HCT116 (cell line): ENCODE results near the gene MXI1. TPM values are rescaled to one million over a fixed set of nuclear protein-coding genes. Genes with fewer than 3 reads are reported as not detected.

Experiments
- ATAC-seq: fragments of 200-7000 bp; cut with Tn5 transposase; 2 replicates; pipeline ENCODE4 v1.9.1; 2020; ENCODE audit warnings: mild to moderate bottlenecking, moderate library complexity
- BruUV-seq: library from RNA; stranded (reverse); fragments of 400-500 nt; replicated peaks from 2 replicates; lab custom pipeline; 2021; lab: Mats Ljungman, UMichigan
- CTCF ChIA-PET: fragments of 300-600 bp; sonication (Branson Sonifier 250); formaldehyde crosslinking; loops from one replicate; lab custom pipeline; 2021; ENCODE audit warnings: antibody characterized with exemption; lab: Charles Lee
- POLR2A ChIA-PET: fragments of 300-600, 350-600 bp; sonication (Branson Sonifier 250); formaldehyde crosslinking; loops from one replicate; lab custom pipeline; 2021; ENCODE audit warnings: antibody characterized with exemption; lab: Charles Lee
- RAD21 ChIA-PET, 2 experiments: fragments of 300-600 bp; sonication (Branson Sonifier 250); formaldehyde crosslinking; loops; one replicate each; lab custom pipeline; 2023; ENCODE audit warnings: low total read pairs in 2 of 2; ENCODE audit not compliant: uncharacterized antibody in 2 of 2, unreplicated experiment in 2 of 2, low non-redundant PET in 1 of 2; lab: Charles Lee
- DNase-seq: peaks from one replicate; pipeline ENCODE4 v3.0.0-alpha.2; 2010; ENCODE audit warnings: low read depth, low spot score
- H2AFZ ChIP-seq: fragments of 200-600 bp; shearing (Covaris generic), sonication (generic); 2 replicates; pipeline ENCODE4 v1.6.1; 2017; ENCODE audit warnings: low read depth, mixed run types, mixed read lengths, antibody characterized with exemption, low read length; ENCODE audit not compliant: poor library complexity, severe bottlenecking
- H3K27ac ChIP-seq: 2 replicates; pipeline ENCODE4 v1.5.1; 2012; ENCODE audit warnings: low read depth, low read length
- H3K27me3 ChIP-seq: fragments of 200-600 bp; sonication (generic); 2 replicates; pipeline ENCODE4 v1.6.1; 2016; ENCODE audit warnings: mixed run types, low read length, mixed read lengths; ENCODE audit not compliant: insufficient read depth
- H3K36me3 ChIP-seq, 2 experiments: fragments of 200-500 bp in 1 of 2; fragments of 200-600 bp in 1 of 2; sonication (Bioruptor generic) in 1 of 2; sonication (generic) in 1 of 2; 2 replicates each; pipeline versions ENCODE4 v1.5.1 to v1.6.1; 2014 to 2016; ENCODE audit warnings: low read length in 2 of 2, inconsistent platforms in 1 of 2, mixed read lengths in 1 of 2, mixed run types in 1 of 2; ENCODE audit not compliant: insufficient read depth in 2 of 2, control insufficient read depth in 1 of 2
- H3K4me1 ChIP-seq, 2 experiments: fragments of 200-600 bp in 1 of 2; sonication (generic) in 1 of 2; 2 replicates each; pipeline versions ENCODE4 v1.5.1 to v1.6.1; 2012 to 2017; ENCODE audit warnings: low read length in 2 of 2, inconsistent platforms in 1 of 2, mild to moderate bottlenecking in 1 of 2, mixed read lengths in 1 of 2, mixed run types in 1 of 2, moderate library complexity in 1 of 2; ENCODE audit not compliant: insufficient read depth in 2 of 2, control insufficient read depth in 1 of 2
- H3K4me2 ChIP-seq: fragments of 200-600 bp; sonication (generic); 2 replicates; pipeline ENCODE4 v1.6.1; 2017; ENCODE audit warnings: mixed run types, low read length, mixed read lengths
- H3K4me3 ChIP-seq, 2 experiments: fragments of 200-600 bp in 1 of 2; sonication (generic) in 1 of 2; replicated peaks in 1 of 2; 2 replicates each; pipeline ENCODE4 v1.5.1; 2011 to 2016; ENCODE audit warnings: low read length in 2 of 2, control low read depth in 1 of 2, low read depth in 1 of 2, mild to moderate bottlenecking in 1 of 2, mixed read lengths in 1 of 2, mixed run types in 1 of 2
- H3K79me2 ChIP-seq: fragments of 200-600 bp; sonication (generic); 2 replicates; pipeline ENCODE4 v1.6.1; 2017; ENCODE audit warnings: mild to moderate bottlenecking, mixed run types, low read length, moderate library complexity, mixed read lengths; ENCODE audit not compliant: insufficient read depth
- H3K9ac ChIP-seq: fragments of 200-600 bp; sonication (generic); 2 replicates; pipeline ENCODE4 v1.6.1; 2016; ENCODE audit warnings: low read length, mixed read lengths
- H3K9me2 ChIP-seq: fragments of 200-600 bp; sonication (generic), shearing (Covaris generic); 2 replicates; pipeline ENCODE4 v1.6.1; 2017; ENCODE audit warnings: mixed run types, mild to moderate bottlenecking, moderate library complexity; ENCODE audit not compliant: insufficient read depth
- H3K9me3 ChIP-seq, 2 experiments: fragments of 200-500 bp in 1 of 2; fragments of 200-600 bp in 1 of 2; sonication (Bioruptor generic) in 1 of 2; sonication (generic) in 1 of 2; 2 replicates each; pipeline ENCODE4 v1.6.1; 2014 to 2017; ENCODE audit warnings: low read length in 2 of 2, mixed read lengths in 2 of 2, inconsistent platforms in 1 of 2, low read depth in 1 of 2, mild to moderate bottlenecking in 1 of 2, mixed run types in 1 of 2, moderate library complexity in 1 of 2; ENCODE audit not compliant: control insufficient read depth in 1 of 2, insufficient read depth in 1 of 2
- H4K20me1 ChIP-seq: fragments of 200-600 bp; sonication (generic), shearing (Covaris generic); 2 replicates; pipeline ENCODE4 v1.6.1; 2017; ENCODE audit warnings: mixed run types, mild to moderate bottlenecking, moderate library complexity; ENCODE audit not compliant: insufficient read depth
- CBX3 ChIP-seq: IDR thresholded peaks from 2 replicates; pipeline ENCODE4 v1.6.1; 2012; ENCODE audit warnings: low read depth
- CEBPB ChIP-seq: IDR thresholded peaks from 2 replicates; pipeline ENCODE4 v1.6.1; 2012; ENCODE audit warnings: low read depth
- EZH2 ChIP-seq: fragments of 200-600 bp; sonication (generic); IDR thresholded peaks from 2 replicates; pipeline ENCODE4 v1.6.1; 2017; ENCODE audit warnings: antibody characterized with exemption, mixed run types
- JUND ChIP-seq: IDR thresholded peaks from 2 replicates; pipeline ENCODE4 v1.6.1; 2012
- POLR2A ChIP-seq: IDR thresholded peaks from 2 replicates; pipeline ENCODE4 v1.7.0; 2011; ENCODE audit warnings: borderline replicate concordance; ENCODE audit not compliant: insufficient read depth, insufficient read length; ENCODE audit errors: extremely low read depth
- POLR2AphosphoS5 ChIP-seq: IDR thresholded peaks from 2 replicates; pipeline ENCODE4 v1.6.1; 2011; ENCODE audit warnings: mild to moderate bottlenecking, low read depth, low read length, moderate library complexity
- TCF7L2 ChIP-seq: IDR thresholded peaks from 2 replicates; pipeline ENCODE4 v1.7.0; 2011; ENCODE audit warnings: borderline replicate concordance, inconsistent platforms; ENCODE audit not compliant: insufficient read depth, insufficient read length; ENCODE audit errors: extremely low read depth
- YY1 ChIP-seq: IDR thresholded peaks from 2 replicates; pipeline ENCODE4 v1.6.1; 2011; ENCODE audit warnings: low read length, low read depth, moderate library complexity, mild to moderate bottlenecking; ENCODE audit not compliant: insufficient replicate concordance; ENCODE audit errors: extremely low read depth
- ZNF274 ChIP-seq: fragments of 200-500 bp; sonication (Bioruptor generic); IDR thresholded peaks from 2 replicates; pipeline ENCODE4 v1.6.1; 2014; ENCODE audit warnings: mild to moderate bottlenecking, low read depth, low read length, inconsistent platforms
- intact Hi-C: fragments of 100-400 bp; cut with micrococcal nuclease; formaldehyde crosslinking; loops from 2 replicates; pipeline ENCODE4 v1.10.0; 2022
- total RNA-seq: library from RNA; stranded (reverse); gene quantifications from one replicate; pipeline ENCODE4 v1.2.1, GENCODE V29; 2021; ENCODE audit not compliant: unreplicated experiment
- TF ChIP-seq, protein P1 (sequence below): IDR thresholded peaks from 2 replicates; pipeline ENCODE4 v1.6.1; 2012
- TF ChIP-seq, protein P2 (sequence below): IDR thresholded peaks from 2 replicates; pipeline ENCODE4 v1.6.1; 2011; ENCODE audit warnings: mild to moderate bottlenecking, low read length, moderate library complexity; ENCODE audit not compliant: insufficient replicate concordance; ENCODE audit errors: extremely low read depth
- TF ChIP-seq, protein P3 (sequence below): IDR thresholded peaks from 2 replicates; pipeline ENCODE4 v1.6.1; 2012

Gene MXI1
- total RNA-seq, 1 experiment from 2014 or later, result 57.0 TPM

DNA sequence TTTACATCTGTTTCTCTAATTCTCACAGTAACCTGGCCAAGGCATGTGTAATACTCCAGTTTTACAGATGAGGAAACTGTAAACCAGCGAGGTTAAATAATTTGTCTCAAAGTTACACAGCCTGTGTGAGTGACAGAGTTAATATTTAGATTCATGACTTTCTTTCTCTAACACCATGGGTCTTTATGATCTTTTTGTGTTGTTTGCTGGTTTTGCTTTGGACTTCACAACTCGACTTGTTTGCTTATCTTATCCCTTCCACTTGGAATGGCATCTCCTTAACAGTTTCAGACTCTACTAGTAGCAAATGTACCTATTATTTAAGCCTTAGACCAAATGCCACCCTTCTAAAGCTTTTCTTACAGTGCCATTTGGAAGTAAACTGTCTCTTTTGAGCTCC, 34.4 kb downstream of the MXI1 start:
- Histone ChIP-seq H3K4me1 (no peaks in the 10 kb centered on the region), H2AFZ (no peak overlapping the region), H3K79me2 (0 out of 2 replicates have a peak, but pooled peaks cover 2% of the 10 kb centered on the region), H3K27me3 (no peaks in the 10 kb centered on the region), H3K9me2 (no peaks in the 10 kb centered on the region), H3K27ac (no peak overlapping the region), H3K36me3 (peaks cover 0 to 5% of the 10 kb centered on the region in 2 experiments; a peak in 1 of 4 replicates), H4K20me1 (no peaks in the 10 kb centered on the region), H3K4me3 (no peak overlapping the region), H3K9me3 (no peaks in the 10 kb centered on the region), H3K4me2 (no peak overlapping the region), H3K9ac (no peak overlapping the region)
- ATAC-seq (no peak), DNase-seq (no peak)
- ChIA-PET POLR2A (interaction anchor here (0.5 kb wide), 1 partner anchor 31 kb away, joined by 3 read pairs; no protein-coding TSS in a partner anchor), CTCF (no interaction called here), RAD21 (no interaction called here)
- no TSS peak for BruUV-seq
- TF ChIP-seq, protein P1, sequence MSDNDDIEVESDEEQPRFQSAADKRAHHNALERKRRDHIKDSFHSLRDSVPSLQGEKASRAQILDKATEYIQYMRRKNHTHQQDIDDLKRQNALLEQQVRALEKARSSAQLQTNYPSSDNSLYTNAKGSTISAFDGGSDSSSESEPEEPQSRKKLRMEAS, result no peak
- TF ChIP-seq CEBPB (no peak), JUND (no peak), ZNF274 (no peak), EZH2 (no peak), POLR2A (no peak), POLR2AphosphoS5 (no peak), YY1 (no peak), TCF7L2 (no peak), CBX3 (no peak)
- TF ChIP-seq, protein P2, sequence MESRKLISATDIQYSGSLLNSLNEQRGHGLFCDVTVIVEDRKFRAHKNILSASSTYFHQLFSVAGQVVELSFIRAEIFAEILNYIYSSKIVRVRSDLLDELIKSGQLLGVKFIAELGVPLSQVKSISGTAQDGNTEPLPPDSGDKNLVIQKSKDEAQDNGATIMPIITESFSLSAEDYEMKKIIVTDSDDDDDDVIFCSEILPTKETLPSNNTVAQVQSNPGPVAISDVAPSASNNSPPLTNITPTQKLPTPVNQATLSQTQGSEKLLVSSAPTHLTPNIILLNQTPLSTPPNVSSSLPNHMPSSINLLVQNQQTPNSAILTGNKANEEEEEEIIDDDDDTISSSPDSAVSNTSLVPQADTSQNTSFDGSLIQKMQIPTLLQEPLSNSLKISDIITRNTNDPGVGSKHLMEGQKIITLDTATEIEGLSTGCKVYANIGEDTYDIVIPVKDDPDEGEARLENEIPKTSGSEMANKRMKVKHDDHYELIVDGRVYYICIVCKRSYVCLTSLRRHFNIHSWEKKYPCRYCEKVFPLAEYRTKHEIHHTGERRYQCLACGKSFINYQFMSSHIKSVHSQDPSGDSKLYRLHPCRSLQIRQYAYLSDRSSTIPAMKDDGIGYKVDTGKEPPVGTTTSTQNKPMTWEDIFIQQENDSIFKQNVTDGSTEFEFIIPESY, result no peak
- TF ChIP-seq, protein P3, sequence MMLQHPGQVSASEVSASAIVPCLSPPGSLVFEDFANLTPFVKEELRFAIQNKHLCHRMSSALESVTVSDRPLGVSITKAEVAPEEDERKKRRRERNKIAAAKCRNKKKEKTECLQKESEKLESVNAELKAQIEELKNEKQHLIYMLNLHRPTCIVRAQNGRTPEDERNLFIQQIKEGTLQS, result no peak
- intact Hi-C loops, result no loop called here
